GM04503 (cell line): Measurements from ENCODE around the gene RHBDL1.

Experiments
- DNase-seq: peaks from one replicate; pipeline ENCODE4 v3.0.0-alpha.2; 2012; ENCODE audit warnings: low read depth

RHBDL1 gene

DNA sequence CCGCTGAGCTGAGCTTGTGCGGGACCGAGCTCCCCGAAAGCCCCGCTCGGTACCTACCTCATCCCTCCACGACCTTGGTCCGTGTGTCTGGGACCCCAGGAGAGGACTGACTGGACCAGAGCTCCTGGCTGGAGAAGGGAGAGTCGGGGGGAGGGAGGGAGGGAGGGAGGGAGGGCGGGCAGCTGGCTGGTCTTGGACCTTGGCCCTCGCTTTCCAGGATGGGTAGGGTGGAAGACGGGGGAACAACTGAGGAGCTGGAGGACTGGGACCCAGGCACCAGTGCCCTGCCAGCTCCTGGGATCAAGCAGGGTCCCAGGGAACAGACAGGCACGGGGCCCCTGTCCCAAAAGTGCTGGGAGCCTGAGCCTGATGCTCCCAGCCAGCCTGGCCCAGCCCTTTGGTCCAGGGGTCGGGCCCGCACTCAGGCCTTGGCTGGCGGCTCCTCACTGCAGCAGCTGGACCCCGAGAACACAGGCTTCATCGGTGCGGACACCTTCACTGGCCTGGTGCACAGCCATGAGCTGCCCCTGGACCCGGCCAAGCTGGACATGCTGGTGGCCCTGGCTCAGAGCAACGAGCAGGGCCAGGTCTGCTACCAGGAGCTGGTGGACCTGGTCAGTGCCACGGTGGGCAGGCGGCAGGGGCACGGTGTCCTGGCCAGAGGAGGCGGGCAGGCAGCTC lies 553 bp downstream of the RHBDL1 start:
- DNase-seq = no peak

DNA sequence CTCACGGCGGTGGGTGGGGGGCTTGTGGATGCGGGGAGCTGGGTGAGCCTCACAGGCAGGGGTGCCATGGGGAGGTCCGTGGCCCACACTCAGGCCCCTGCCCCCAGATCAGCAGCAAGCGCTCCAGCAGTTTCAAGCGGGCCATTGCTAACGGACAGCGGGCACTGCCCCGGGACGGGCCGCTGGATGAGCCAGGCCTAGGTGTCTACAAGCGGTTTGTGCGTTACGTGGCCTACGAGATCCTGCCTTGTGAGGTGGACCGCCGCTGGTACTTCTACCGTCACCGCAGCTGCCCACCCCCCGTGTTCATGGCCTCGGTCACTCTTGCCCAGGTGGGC lies 1.1 kb downstream of the RHBDL1 start:
- DNase-seq = no peak

GRCh38 chr16:676913-677312 lies 1.4 kb downstream of the RHBDL1 start:
- DNase-seq = no peak

DNA sequence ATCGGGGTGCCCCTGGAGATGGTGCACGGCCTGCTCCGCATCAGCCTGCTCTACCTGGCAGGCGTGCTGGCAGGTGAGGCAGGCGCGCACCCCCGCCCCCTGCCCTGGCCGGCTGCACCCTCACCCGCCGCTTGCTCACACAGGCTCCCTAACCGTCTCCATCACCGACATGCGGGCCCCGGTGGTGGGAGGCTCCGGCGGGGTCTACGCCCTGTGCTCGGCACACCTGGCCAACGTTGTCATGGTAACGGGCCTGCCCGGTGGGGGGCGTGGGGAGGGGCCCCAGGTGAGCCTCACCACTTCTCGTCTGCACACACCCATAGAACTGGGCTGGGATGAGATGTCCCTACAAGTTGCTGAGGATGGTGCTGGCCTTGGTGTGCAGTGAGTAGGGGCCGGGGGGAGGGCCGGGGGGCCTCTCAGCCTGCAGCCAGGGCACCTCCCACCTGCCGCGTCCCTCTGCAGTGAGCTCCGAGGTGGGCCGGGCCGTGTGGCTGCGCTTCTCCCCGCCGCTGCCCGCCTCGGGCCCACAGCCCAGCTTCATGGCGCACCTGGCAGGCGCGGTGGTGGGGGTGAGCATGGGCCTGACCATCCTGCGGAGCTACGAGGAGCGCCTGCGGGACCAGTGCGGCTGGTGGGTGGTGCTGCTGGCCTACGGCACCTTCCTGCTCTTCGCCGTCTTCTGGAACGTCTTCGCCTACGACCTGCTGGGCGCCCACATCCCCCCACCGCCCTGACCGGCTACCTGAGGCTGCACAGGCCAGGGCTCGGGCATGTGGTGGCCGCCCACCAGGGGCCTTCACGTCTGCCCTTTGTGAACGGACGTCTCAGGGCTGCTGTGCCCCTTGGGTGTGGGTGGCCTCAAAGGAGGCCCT lies 2.1 kb downstream of the RHBDL1 start:
- no peak for DNase-seq

- DNase-seq = no peak
These were observed 2.9 kb downstream of the RHBDL1 start for GRCh38 chr16:678209-678857.

DNA sequence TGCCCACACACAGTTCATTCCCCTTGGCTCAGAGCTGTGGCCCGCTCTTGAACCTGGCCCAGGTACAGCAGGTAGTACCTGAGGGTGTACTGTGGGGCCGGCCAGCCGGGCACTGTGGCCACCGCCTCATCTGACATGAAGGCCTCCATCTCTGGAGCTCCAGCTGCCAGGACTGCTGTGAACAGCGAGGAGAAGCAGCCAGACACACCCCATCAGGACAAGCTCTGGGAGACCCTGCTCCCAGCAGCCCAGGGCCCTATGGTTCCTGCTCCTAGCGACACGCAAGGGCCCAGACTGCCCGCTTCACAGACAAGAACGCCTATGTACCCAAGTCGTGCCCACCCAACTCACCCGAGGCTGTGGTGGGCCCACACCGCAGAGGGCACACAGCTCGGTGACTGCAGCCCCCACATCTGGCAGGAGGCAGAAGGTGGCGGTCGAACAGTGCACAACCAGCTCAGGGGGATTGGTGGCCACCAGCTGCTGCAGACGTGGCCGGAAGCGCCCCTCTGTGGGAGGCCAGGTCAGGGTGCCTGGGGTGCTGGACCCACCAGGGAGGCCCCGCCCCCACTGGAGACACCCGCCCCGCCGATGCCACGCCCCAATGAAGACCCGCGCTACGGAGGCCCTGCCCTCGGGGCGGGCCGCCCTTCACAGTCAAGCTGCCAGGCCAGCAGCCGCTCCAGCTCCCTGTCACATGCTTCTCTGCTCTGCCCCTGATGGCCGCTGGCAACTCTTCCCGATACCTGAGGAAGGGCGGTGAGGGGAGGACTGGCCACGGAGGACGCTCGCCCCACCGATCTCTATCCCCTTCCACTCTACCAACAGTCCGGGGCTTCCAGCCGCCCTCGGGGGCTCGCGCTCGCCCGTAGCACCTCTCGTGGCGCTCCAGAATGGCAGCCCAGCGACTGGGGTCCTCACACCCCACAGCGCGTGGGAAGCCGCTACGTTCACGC lies 3.7 kb downstream of the RHBDL1 start:
- no peak for DNase-seq

DNA sequence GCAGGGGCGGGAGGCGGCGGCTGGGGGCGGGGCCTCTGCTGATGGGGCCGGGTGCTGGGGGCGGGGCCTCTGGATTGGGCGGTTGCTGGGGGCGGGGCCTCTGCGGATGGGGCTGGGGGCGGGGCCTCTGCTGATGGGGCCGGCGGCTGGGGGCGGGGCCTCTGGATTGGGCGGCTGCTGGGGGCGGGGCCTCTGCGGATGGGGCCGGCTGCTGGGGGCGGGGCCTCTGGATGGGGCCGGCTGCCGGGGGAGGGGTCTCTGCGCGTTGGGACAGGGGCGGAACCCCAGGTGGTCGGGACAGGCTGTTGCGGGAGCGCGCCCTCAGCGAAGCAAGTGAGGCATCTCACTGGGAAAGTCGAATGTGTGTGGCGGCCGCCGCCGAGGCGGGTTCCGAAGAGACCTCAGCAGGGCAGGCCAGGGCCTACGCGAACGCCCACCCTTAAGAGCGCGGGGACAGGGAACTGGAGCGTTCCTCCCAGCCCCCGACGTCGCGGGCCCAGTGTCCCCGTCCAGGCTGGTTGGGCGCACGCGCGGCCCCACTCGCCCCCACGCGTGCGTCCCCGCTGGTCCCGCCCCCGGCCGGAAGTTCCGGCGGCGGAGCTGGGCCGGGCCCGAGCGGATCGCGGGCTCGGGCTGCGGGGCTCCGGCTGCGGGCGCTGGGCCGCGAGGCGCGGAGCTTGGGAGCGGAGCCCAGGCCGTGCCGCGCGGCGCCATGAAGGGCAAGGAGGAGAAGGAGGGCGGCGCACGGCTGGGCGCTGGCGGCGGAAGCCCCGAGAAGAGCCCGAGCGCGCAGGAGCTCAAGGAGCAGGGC lies 4.5 kb downstream of the RHBDL1 start, which contains the start of gene STUB1:
STUB1 (plus strand) TSS at position 597 of the 811 bp plus-strand sequence; CDS start at position 713, 116 bp downstream.
- no peak for DNase-seq

DNA sequence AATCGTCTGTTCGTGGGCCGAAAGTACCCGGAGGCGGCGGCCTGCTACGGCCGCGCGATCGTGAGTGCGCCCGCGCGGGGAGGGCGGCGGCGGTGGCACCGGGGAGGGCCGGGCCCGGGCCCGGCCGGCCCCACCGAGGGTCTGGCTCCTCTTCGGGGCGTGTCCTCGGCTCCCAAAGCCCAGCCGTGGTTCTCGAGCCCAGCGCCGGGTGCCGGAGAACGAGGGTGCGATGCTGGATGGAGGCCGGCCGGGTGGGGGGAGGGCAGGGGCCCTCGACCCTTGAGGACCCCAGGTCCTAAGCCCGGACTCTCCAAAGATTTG lies 5.1 kb downstream of the RHBDL1 start:
- no peak for DNase-seq

DNA sequence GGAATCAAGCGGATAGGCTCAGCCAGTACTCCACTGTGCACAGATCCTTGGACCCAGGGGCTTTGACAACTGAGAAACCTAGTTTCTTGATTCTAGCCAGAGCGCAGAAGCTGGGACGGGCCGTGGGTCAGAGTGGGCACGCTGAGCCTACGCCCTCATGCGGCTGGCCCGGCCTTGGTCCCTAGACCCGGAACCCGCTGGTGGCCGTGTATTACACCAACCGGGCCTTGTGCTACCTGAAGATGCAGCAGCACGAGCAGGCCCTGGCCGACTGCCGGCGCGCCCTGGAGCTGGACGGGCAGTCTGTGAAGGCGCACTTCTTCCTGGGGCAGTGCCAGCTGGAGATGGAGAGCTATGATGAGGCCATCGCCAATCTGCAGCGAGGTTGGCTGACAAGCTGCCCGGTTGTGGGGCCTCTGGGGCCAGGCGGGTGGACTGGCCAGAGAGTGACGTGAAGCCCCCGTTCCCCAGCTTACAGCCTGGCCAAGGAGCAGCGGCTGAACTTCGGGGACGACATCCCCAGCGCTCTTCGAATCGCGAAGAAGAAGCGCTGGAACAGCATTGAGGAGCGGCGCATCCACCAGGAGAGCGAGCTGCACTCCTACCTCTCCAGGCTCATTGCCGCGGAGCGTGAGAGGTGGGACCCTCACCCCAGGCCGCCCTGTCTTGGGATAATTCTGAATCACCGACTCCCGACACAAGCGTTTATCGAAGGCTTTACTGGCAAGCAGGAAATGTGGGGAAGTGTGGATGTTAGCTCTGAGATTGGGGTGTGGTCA lies 5.7 kb downstream of the RHBDL1 start:
- no peak for DNase-seq

- no peak for DNase-seq
These were observed 6.4 kb downstream of the RHBDL1 start for GRCh38 chr16:681746-682427.

- no peak for DNase-seq
These were observed 7.3 kb downstream of the RHBDL1 start for GRCh38 chr16:682493-683395.

- DNase-seq = no peak
These were observed 8.1 kb downstream of the RHBDL1 start for GRCh38 chr16:683396-684070.

GRCh38 chr16:684071-684794 lies 8.8 kb downstream of the RHBDL1 start, which contains the start of gene JMJD8:
Gene JMJD8, minus strand, starts transcription at chr16:684334. Its CDS starts 15 bp downstream, at chr16:684319.
- DNase-seq = peak; percentile 73

- DNase-seq = no peak
These were observed 9.7 kb downstream of the RHBDL1 start for GRCh38 chr16:684961-685696.

- DNase-seq = no peak
These were observed 10.5 kb downstream of the RHBDL1 start for GRCh38 chr16:685967-686366.

DNA sequence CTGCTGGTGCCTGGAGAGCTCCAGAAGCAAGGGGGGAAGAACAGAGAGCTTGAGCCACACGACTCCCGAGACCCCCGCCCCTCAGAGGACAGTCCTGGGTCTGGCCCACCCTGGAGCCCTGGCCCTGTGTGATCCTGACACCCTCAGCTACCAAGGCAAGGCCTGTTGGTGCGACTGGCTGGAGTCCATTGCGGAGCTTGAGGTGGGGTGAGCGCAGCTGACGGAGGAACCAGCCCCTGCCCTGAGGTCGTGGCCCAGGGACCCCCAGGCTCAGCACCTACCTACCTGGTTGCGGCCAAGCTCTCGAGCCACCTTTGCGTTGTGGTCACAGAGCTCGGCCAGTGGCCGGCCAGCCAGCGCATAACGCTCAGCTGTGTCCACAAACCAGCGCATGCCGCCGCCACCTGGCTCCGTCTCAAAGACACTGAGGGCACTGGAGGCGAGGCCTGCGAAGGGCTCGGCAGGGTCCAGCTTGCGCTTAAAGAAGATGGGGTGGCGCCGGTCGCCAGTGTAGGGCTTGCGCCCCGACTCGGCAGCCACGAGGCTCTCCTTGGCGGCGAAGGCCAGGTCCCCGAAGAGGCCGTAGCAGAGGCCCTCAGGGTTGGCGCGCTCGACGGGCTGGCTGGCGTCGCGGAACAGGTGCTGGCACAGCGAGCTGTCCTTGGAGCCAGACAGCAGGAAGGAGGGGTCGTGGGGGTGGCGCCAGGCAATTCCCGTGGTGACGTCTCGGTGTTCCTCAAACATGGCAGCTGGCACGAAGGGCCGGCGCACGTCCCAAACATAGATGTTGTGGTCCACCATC lies 11.2 kb downstream of the RHBDL1 start:
- no peak for DNase-seq
